Stimulated activated CD4-positive, alpha-beta T cell treated with anti-CD3 and anti-CD28 coated beads, Interleukin-4, amount 100 ng/mL, for 48 hours (primary cell): ENCODE data around the gene TBX3.

Experiments
- DNase-seq, 2 donors: peaks; one replicate each; pipeline ENCODE4 v3.0.0-alpha.2; 2020; ENCODE audit warnings: low read depth in 2 of 2

The TBX3 gene

GRCh38 chr12:114668151-114668885 lies 15.7 kb downstream of the TBX3 start:
- DNase-seq, result peak in 1 of 2 donors; percentile 21

DNA sequence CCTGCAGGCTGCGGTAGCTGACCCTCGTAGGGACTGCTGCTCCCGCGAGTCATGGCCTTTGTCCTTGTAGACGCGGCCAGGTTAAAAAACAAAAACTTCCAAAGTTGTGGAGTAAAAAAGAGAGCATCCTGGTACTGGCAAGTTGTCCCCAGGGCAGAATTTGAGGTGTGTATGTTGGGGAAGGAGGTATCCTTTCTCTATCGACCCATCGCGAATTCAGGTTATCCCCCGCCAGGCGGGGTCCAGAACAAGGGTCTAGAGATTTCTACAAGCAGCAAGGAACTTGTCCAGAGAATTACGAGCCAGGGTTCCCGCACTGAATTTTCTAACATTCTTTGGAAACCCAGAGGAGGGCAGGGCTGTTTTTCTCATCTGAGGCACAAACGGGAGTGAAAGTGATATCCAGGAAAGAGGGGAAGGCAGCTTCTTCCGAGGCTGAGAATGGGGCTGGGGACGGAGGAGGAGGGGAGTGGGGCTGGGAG lies 16.3 kb downstream of the TBX3 start:
- DNase-seq, result no peak

DNA sequence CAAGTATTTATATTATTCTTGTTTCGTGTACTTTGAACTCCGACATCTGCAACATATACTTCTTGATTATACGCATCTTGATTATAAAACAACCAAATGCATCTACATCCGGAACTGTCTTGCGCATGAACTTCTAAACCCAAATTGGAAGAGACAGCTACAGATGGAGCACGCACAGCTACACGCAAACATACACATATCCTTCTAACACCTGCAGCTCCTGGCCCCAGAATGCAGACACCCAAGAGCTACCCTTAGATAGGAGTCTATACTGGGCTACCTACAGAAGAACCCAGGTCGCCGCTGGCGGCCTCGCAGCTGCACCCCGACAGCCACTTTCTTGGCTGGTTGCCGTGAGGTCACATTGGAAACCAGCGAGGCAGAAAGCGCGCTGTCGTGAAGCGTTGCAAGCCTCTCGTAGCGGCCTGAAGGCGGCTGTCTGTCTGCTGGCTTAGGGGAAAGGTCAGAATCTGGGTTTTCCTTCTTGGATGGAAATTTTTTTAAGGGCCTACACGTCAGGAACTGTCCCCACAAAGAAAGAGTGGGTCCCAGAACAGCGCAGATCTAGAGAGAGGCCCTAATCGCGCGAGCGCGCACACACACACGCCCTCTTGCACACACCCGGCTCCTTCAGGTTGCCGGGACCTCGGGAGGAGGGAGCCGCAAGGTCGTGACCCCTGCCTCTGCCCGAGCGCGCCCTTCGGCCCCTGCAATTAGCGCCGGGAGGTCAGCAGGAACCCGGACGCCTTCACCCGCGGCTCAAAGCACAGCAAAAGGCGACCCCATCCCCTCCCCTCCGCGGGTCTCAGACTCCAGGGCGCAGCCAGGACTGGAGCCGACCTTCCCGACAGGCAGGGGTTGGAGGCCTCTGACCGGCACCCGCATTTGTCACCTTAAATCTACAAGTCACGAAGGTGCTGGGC lies 17.0 kb downstream of the TBX3 start:
- DNase-seq, result no peak

- no peak for DNase-seq
Observed at GRCh38 chr12:114665411-114666260, 18.3 kb downstream of the TBX3 start.

DNA sequence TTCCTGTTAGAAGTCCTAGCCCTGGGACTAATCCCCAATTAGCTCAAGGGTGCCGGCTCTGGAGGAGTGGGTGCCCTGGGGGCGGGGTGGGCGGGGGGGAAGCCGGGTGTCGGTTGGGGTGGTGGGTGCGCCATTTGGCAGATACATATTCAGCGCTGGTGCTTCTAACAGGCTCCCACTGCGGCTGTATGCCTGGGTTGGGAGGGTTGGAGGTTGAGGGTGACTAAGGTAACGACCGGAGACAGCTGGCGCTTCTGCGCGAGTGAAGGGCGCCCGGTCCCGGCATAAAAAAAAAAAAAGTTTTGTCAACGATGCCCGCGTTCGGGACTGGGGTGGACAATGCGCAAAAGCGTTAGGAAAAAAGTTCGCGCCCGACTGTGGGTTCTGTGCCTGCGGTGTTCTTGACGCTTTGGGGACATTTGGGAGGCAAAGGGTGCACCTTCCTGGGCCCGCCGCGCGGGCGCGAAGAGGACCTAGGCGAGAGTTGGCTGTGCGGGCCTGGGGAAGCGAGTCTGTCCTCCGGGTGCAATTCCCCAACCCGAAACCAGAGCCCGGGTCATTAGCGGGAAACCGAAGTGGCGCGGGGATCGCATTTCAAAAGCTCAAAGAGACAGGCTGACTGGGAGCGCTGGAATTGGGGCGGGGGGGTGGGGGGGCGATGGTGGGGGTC lies 19.2 kb downstream of the TBX3 start:
- no peak for DNase-seq

- peak; percentile 49 to 66 for DNase-seq
Observed at GRCh38 chr12:114662512-114663177, 21.3 kb downstream of the TBX3 start.

- no peak for DNase-seq
Observed at GRCh38 chr12:114661245-114661644, 22.7 kb downstream of the TBX3 start.

DNA sequence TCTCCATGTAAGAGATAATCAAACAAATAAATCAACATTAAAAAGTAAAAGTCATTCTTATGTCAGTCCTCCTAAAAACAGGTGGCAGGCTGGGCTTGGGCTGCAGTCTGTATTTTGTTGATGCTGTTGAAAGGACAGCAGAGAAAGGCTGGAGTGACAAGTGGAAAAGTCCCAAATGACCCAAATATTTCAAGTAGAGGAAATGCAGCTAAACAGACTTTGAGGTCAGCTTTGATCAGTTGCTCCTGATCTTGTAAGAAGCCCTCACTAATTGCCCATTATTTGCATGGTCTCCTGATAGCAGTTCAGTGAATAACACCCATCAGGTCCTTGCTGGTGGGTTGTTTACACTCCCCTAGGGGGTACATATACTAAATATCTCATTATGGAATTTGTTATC lies 24.9 kb downstream of the TBX3 start:
- DNase-seq, result no peak

DNA sequence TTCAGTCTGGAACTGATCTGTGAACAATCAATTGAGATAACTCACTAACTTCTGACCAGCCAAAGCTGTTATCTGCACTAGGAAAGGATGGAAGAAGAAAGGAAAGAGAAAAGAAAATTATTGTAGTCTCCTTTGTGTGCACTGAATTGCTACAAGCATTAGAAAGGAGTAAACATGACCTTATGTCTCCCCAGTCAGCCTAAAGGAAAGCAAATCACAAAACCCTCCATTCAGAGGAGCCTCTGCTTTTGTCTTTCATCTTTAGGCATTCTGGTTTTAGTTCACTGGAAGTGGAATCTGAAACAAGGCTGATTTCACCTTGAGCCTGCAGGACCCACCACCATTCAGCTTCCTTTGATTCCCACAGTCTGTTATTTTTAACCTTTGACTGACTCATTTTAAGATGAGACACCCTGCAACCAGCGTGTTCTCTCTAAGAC lies 26.0 kb downstream of the TBX3 start:
- DNase-seq, result no peak

DNA sequence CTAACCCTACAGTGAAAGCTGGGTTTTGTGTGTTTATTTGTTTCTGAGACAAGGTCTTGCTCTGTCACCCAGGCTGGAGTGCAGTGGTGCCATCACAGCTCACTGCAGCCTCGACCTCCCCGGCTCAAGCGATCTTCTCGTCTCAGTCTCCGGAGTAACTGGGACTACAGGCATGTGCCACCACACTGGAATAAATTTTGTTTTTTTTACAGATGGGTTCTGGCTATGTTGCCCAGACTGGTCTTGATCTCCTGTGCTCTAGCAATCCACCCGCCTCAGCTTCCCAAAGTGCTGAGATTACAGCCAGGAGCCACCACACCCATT lies 26.4 kb downstream of the TBX3 start:
- no peak for DNase-seq

- DNase-seq, result no peak
Observed at GRCh38 chr12:114656906-114657596, 26.9 kb downstream of the TBX3 start.

DNA sequence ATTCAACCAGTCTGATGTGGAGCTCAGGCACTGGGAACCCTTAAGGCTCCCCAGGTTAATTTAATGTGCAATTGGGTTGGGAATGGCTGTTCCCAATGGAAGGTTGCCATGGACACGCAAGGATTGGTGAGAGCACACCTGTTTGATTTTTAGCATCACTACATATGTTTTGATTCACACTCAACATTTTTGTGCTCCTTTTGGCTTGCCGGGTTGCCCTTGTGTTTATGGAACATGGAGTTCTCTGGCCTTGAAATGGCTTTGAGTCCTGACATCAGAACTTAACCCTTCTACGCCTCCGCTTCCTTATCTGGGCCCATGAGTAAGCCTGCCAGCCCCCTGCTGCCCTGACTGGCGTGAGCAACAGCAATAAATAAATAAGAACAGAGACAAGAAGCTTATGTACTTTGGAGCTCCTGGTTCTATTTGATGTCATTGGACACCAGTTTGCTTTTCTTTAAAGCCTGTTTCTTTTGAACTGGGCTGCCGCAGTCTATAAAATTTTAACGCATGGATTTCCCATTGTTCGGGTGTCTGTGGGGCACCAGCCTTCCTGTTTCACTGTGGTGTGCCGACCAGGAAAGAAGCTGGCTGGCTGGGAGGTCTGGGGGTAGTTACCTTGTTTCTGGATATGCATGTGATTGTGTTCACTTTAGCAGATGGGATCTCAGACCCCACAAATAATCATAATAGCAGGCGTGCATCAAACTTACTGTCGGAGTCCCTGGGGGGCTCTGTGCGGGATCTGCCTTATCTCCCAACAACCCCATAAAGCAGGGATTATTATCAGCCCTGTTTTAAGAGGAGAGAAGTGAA lies 27.8 kb downstream of the TBX3 start:
- DNase-seq, result no peak

DNA sequence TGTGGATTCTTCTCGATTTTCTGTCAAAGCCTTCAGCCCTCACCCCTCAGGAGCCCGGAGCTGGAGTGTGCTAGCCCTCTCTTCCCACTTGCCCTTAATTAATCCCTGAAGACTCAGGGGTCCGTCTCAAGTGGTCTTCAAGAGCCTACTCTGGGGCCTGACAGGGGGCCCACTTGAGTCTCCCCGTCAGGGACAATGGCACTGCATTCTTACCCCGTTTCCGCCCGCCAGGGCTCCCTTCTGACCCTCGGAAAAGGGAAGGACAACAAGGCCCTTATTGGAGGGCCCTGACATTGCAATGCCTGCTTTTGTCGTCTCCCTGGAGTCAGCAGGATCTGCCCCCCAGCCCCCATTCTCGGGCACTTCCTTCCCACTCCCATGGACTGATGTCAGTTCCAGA lies 34.4 kb downstream of the TBX3 start:
- DNase-seq, result no peak

DNA sequence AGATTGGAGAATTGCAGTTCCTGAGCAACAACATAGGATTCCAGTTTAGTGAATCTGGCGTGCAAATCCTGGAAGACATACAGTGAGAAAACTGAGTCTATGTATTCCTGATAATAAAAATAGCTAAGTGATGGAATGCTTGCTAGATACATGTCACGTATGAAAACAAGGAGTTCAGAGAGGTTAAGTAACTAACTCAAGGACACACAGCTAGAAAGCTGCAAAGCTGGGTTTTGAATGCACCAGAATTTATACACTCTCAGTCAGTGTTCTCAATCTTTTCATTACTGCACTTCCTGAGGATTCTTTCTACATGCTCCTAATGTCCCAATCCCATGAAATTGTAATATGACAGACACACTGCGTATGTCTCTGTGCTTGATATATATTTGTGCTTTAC lies 35.3 kb downstream of the TBX3 start:
- DNase-seq, result no peak

DNA sequence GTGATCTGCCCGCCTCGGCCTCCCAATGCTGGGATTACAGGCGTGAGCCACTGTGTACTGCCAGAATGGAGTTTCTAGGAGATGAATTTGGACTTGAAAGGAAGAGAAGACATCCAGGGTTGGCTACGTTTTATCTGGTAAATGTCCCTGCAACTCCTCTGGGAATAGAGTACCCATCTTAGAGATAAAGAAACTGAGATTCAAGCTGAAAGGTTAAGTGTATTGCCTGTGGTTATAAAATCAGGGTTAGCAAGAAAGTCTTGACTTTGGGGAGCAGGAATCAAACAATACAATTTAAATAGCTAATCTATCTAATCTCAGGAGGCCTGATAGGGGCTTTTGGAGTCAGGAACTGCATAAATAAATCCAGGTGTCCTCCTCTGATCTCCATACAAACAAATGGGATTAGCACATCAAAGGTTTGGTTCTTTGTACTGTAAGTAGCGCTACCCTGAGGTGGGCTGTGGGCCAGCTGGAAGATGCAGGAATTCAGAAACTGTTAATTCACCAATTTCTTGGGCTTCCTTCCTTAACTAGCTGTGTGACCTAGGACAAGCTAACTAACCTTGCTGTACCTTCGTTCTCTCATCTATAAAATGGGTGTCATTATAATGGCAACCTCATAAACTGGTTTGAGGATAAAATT lies 45.1 kb downstream of the TBX3 start:
- DNase-seq, result no peak

GRCh38 chr12:114636723-114637480 lies 47.1 kb downstream of the TBX3 start:
- DNase-seq, result no peak

- no peak for DNase-seq
Observed at GRCh38 chr12:114631242-114631641, 52.7 kb downstream of the TBX3 start.

DNA sequence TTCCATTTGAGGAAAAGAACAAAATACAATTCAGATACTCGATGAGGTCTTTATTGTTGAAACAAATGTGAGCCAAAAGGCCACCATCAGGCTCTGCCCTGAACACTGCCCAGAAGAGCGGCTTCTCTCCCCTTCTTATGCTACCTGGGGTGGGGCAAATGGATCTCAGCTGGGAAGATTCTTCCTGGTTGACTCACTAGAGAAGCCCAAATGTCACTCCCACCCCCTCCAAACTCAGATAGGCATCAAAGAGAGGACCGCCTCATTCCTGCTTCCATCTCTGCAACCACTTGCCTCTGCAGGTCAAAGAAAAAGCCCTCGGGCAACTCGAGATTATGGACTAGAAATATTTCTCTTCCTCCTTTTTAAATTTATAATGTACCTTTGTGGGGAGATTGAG lies 55.8 kb downstream of the TBX3 start:
- DNase-seq, result no peak
